Kidney (tissue), 14 donors: ENCODE data around the gene NT5C1A. TPM values are rescaled to one million over a fixed set of nuclear protein-coding genes. Genes with fewer than 3 reads are reported as not detected.

ENCODE experiments used
- DNase-seq, 5 donors: peaks; one replicate each; pipeline ENCODE4 v3.0.0-alpha.2; 2013 to 2020
- FAIRE-seq: peaks from 2 replicates; lab custom pipeline; 2012; peaks lifted over from hg19 to GRCh38; lab: Jason Lieb, UNC
- H3K27ac ChIP-seq, 2 donors: one replicate each; pipeline ENCODE4 v1.7.0; 2013; ENCODE audit warnings: low read depth in 2 of 2, low read length in 2 of 2, inconsistent platforms in 1 of 2
- H3K27me3 ChIP-seq: one replicate; pipeline ENCODE4 v1.7.1; 2013; ENCODE audit warnings: low read length, inconsistent platforms; ENCODE audit not compliant: control insufficient read depth, insufficient read depth
- H3K36me3 ChIP-seq, 3 donors: one replicate each; pipeline versions ENCODE4 v1.7.0 to v1.7.1; 2013; ENCODE audit warnings: low read length in 3 of 3, control low read depth in 1 of 3, inconsistent platforms in 1 of 3; ENCODE audit not compliant: insufficient read depth in 3 of 3, control insufficient read depth in 2 of 3
- H3K4me1 ChIP-seq, 3 donors: one replicate each; pipeline versions ENCODE4 v1.7.0 to v1.7.1; 2013; ENCODE audit warnings: low read length in 3 of 3, inconsistent platforms in 1 of 3, low read depth in 1 of 3; ENCODE audit not compliant: control insufficient read depth in 2 of 3, insufficient read depth in 2 of 3
- H3K4me3 ChIP-seq, 3 donors: one replicate each; pipeline versions ENCODE4 v1.7.0 to v1.8.1; 2013; ENCODE audit warnings: low read length in 3 of 3, control low read depth in 1 of 3, inconsistent platforms in 1 of 3
- H3K9ac ChIP-seq, 3 donors: one replicate each; pipeline versions ENCODE4 v1.7.0 to v1.7.1; 2013; ENCODE audit warnings: low read length in 3 of 3, control low read depth in 1 of 3, inconsistent platforms in 1 of 3
- H3K9me3 ChIP-seq, 3 donors: one replicate each; pipeline versions ENCODE4 v1.7.0 to v1.7.1; 2013; ENCODE audit warnings: low read length in 3 of 3, control low read depth in 1 of 3, inconsistent platforms in 1 of 3; ENCODE audit not compliant: control insufficient read depth in 2 of 3, insufficient read depth in 1 of 3
- CTCF ChIP-seq: IDR thresholded peaks from 3 replicates; pipeline ENCODE4 v1.5.1; 2012; ENCODE audit warnings: mild to moderate bottlenecking, moderate library complexity, borderline replicate concordance; ENCODE audit not compliant: insufficient read depth; ENCODE audit errors: extremely low read depth
- intact Hi-C: fragments of 100-400 bp; cut with DNase I; formaldehyde crosslinking; loops from one replicate; pipeline ENCODE4 v1.11.1; 2022
- polyA plus RNA-seq: library from polyadenylated mRNA; stranded (reverse); fragments of 350-450 nt; fragmentation: Illumina TruSeq; extraction: RNeasy Lipid Tissue Mini Kit (QIAGEN cat#74804); gene quantifications from one replicate; pipeline ENCODE4 v1.2.3, GENCODE V29; 2014; ENCODE audit warnings: low read depth, low replicate concordance; ENCODE audit not compliant: insufficient read depth
- total RNA-seq: library from RNA; stranded (reverse); fragmentation: NEBNext Ultra II Directional; extraction: Animal tissue kit (Norgen Biotek cat#: 25700); gene quantifications from one replicate; pipeline ENCODE4 v1.2.1, GENCODE V29; 2021
- donor health status: control.
- donor health status: control.
- donor health status: control.
- donor health status: control.
- donor health status: control.
- donor health status: DM: yes; HTN: yes; CAD: no.
- donor health status: Normal renal cell carcinoma (clear cell type).

The NT5C1A gene
- total and polyA plus RNA-seq, 2 donors from 2014 or later = 0.62 to 2.0 TPM

GRCh38 chr1:39683591-39684312, 11.8 kb upstream of the NT5C1A start:
- no peak overlapping the region for H3K9ac ChIP-seq
- H3K4me1 ChIP-seq = no peaks in the 10 kb centered on the region
- no peak overlapping the region for H3K4me3 ChIP-seq
- no peaks in the 10 kb centered on the region for H3K9me3 ChIP-seq
- FAIRE-seq = no peak
- no peak for TF ChIP-seq CTCF
- no peaks in the 10 kb centered on the region for H3K36me3 ChIP-seq
- peak in 1 of 5 donors; percentile 38 for DNase-seq
- H3K27ac ChIP-seq = no peak overlapping the region
- intact Hi-C loops = no loop called here
- H3K27me3 ChIP-seq = peaks cover 13% of the 10 kb centered on the region

- no peaks in the 10 kb centered on the region for H3K36me3 ChIP-seq
- DNase-seq = peak in 1 of 5 donors; percentile 22
- no peak overlapping the region for H3K27ac ChIP-seq
- intact Hi-C loops = no loop called here
- H3K27me3 ChIP-seq = peaks cover 13% of the 10 kb centered on the region
- H3K4me3 ChIP-seq = no peak overlapping the region
- H3K9ac ChIP-seq = no peak overlapping the region
- FAIRE-seq = no peak
- peaks cover 0 to 5% (median 0%) of the 10 kb centered on the region in 3 donors for H3K4me1 ChIP-seq
- TF ChIP-seq CTCF = no peak
- H3K9me3 ChIP-seq = no peaks in the 10 kb centered on the region
Measured at GRCh38 chr1:39681999-39682398, 10.1 kb upstream of the NT5C1A start.

GRCh38 chr1:39681294-39681693, 9.4 kb upstream of the NT5C1A start:
- H3K9me3 ChIP-seq = no peaks in the 10 kb centered on the region
- DNase-seq (no peak), FAIRE-seq (no peak)
- intact Hi-C loops = no loop called here
- H3K4me3 ChIP-seq = no peak overlapping the region
- peaks cover 13% of the 10 kb centered on the region for H3K27me3 ChIP-seq
- no peak for TF ChIP-seq CTCF
- H3K9ac ChIP-seq = no peak overlapping the region
- peaks cover 0 to 5% (median 0%) of the 10 kb centered on the region in 3 donors for H3K4me1 ChIP-seq
- no peak overlapping the region for H3K27ac ChIP-seq
- no peaks in the 10 kb centered on the region for H3K36me3 ChIP-seq
